GM21786 (cell line): ENCODE measurements around the gene NFE2L2.
"Not testable (repeated sequence)": the region's sequence is repeated elsewhere in the genome, so short reads cannot be mapped to it uniquely, and the experiment has no call there.

Experiments used
- ATAC-seq: cut with Tn5 transposase; IDR thresholded peaks from one replicate; pipeline ENCODE4 v1.9.1; 2021; ENCODE audit not compliant: unreplicated experiment

The NFE2L2 gene

GRCh38 chr2:177281400-177282180 is 17.1 kb upstream of the NFE2L2 start:
- peak; percentile 72 for ATAC-seq

- no peak for ATAC-seq
Observed at GRCh38 chr2:177279847-177280246, 15.3 kb upstream of the NFE2L2 start.

GRCh38 chr2:177275743-177276055 is 11.2 kb upstream of the NFE2L2 start:
- no peak for ATAC-seq

- ATAC-seq: no peak
Observed at GRCh38 chr2:177275040-177275742, 10.7 kb upstream of the NFE2L2 start.

GRCh38 chr2:177273408-177273807 is 8.9 kb upstream of the NFE2L2 start:
- no peak for ATAC-seq

- ATAC-seq: no peak
Observed at GRCh38 chr2:177272765-177273164, 8.2 kb upstream of the NFE2L2 start.

GRCh38 chr2:177271981-177272666 is 7.6 kb upstream of the NFE2L2 start:
- ATAC-seq: peak; percentile 53

- ATAC-seq: no peak
Observed at GRCh38 chr2:177270531-177270930, 6.0 kb upstream of the NFE2L2 start.

GRCh38 chr2:177268901-177269300 is 4.4 kb upstream of the NFE2L2 start:
- ATAC-seq: no peak

GRCh38 chr2:177268187-177268871 is 3.8 kb upstream of the NFE2L2 start:
- ATAC-seq: no peak

- not testable (repeated sequence) for ATAC-seq
Observed at GRCh38 chr2:177266955-177267354, 2.4 kb upstream of the NFE2L2 start.

GRCh38 chr2:177265824-177266817 is 1.6 kb upstream of the NFE2L2 start:
- ATAC-seq: no peak

GRCh38 chr2:177264209-177264692 is 276 bp downstream of the NFE2L2 start:
- peak; percentile 15 for ATAC-seq

GRCh38 chr2:177263451-177264208 is 897 bp downstream of the NFE2L2 start:
- ATAC-seq: peak; percentile 45

- ATAC-seq: no peak
Observed at GRCh38 chr2:177262958-177263450, 1.5 kb downstream of the NFE2L2 start.

- no peak for ATAC-seq
Observed at GRCh38 chr2:177262092-177262491, 2.4 kb downstream of the NFE2L2 start.

GRCh38 chr2:177261116-177262060 is 3.1 kb downstream of the NFE2L2 start:
- ATAC-seq: no peak

- ATAC-seq: no peak
Observed at GRCh38 chr2:177260379-177260778, 4.1 kb downstream of the NFE2L2 start.
